Naive B cell (primary cell): ENCODE measurements around the gene MDM1. TPM values are rescaled to one million over a fixed set of nuclear protein-coding genes. Genes with fewer than 3 reads are reported as not detected.

ENCODE experiments used
- ATAC-seq, 2 donors: fragments of 150-1000 bp; cut with Tn5 transposase; 2 replicates each; pipeline ENCODE4 v1.10.0; 2021; ENCODE audit warnings: low read depth in 2 of 2, mild to moderate bottlenecking in 2 of 2, moderate library complexity in 2 of 2
- DNase-seq: peaks from one replicate; pipeline ENCODE4 v3.0.0; 2022
- H3K27ac Mint-ChIP-seq, 6 donors: one replicate each; pipeline ENCODE4 v1.8.0; 2020 to 2022; ENCODE audit warnings: mild to moderate bottlenecking in 6 of 6, mixed read lengths in 6 of 6, moderate library complexity in 5 of 6, inconsistent platforms in 2 of 6
- H3K27me3 Mint-ChIP-seq, 3 donors: one replicate each; pipeline ENCODE4 v1.8.0; 2021 to 2022; ENCODE audit warnings: mixed read lengths in 3 of 3, mild to moderate bottlenecking in 1 of 3
- H3K36me3 Mint-ChIP-seq, 2 donors: one replicate each; pipeline ENCODE4 v1.8.0; 2020 to 2022; ENCODE audit warnings: mixed read lengths in 2 of 2, inconsistent platforms in 1 of 2, mild to moderate bottlenecking in 1 of 2
- H3K4me1 Mint-ChIP-seq, 3 donors: one replicate each; pipeline ENCODE4 v1.8.0; 2020 to 2022; ENCODE audit warnings: mixed read lengths in 3 of 3, inconsistent platforms in 1 of 3, mild to moderate bottlenecking in 1 of 3, moderate library complexity in 1 of 3
- H3K4me3 Mint-ChIP-seq, 8 donors: one replicate each; pipeline ENCODE4 v1.8.0; 2020 to 2022; ENCODE audit warnings: mild to moderate bottlenecking in 8 of 8, mixed read lengths in 8 of 8, moderate library complexity in 8 of 8, inconsistent platforms in 2 of 8
- H3K9me3 Mint-ChIP-seq, 7 donors: one replicate each; pipeline ENCODE4 v1.8.0; 2020 to 2022; ENCODE audit warnings: mixed read lengths in 7 of 7, mild to moderate bottlenecking in 5 of 7, inconsistent platforms in 2 of 7, moderate library complexity in 1 of 7
- polyA plus RNA-seq, 6 donors: library from polyadenylated mRNA; unstranded; fragments of 300-500 nt; fragmentation: Illumina TruSeq; gene quantifications; one replicate each; pipeline ENCODE4 v1.2.3, GENCODE V29; 2021; ENCODE audit warnings: low read depth in 6 of 6

The MDM1 gene
- polyA plus RNA-seq, 6 donors from 2014 or later, result 15.2 to 22.3 (median 21.5) TPM

GRCh38 chr12:68367116-68367515, 35.0 kb upstream of the MDM1 start:
- no peak for DNase-seq
- Mint-ChIP-seq H3K27me3 (no peaks in the 10 kb centered on the region), H3K4me3 (no peak overlapping the region), H3K36me3 (no peaks in the 10 kb centered on the region), H3K4me1 (peaks cover 28 to 34% (median 31%) of the 10 kb centered on the region in 3 donors), H3K9me3 (no peaks in the 10 kb centered on the region), H3K27ac (peak overlapping the region in 4 of 6 donors; percentile 3 to 66 (median 10))
- no peak for ATAC-seq

DNA sequence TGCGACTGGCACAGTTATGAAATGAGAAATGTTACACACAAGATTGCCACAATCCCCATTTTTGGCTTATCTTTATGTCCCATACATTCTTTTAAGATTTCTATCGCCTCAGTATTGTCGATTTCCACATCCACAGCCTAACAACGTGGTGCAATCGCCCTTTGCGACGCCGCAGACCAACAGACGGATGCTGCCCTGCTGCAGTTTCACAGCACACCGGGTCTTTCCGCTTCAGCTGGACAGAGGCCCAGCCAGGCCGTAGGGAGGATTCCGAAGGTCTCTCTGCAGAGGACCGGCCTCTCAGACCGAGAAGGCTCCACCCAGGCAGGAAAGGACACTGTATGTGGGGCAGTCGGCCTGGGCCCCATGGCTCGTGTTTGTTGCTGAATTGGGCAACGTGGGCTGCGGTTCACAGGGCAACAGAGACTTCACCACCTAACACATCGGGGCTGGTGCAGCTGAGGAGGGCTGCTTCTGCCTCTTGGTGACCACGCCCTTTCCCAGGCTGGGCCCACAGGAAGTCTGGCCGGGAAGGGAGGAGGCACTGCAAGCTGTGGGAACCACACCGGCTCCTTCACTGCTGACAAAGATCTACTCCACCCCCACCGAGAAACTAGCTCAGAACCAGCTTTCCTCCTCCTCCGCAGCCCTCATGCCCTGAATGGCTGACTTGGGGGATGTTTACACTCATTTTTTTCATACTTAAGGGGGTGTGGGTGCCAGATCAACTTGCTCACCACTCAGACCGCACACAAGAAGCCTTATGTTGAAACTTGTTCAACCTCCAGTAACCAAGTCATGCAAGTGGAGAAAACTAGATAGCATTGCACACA, 32.9 kb upstream of the MDM1 start:
- Mint-ChIP-seq H3K36me3 (no peaks in the 10 kb centered on the region), H3K27ac (peak overlapping the region; percentile 78 to 94 (median 92)), H3K27me3 (no peaks in the 10 kb centered on the region), H3K9me3 (no peaks in the 10 kb centered on the region), H3K4me1 (peaks cover 28 to 34% (median 31%) of the 10 kb centered on the region in 3 donors), H3K4me3 (peak overlapping the region; percentile 79 to 93 (median 87))
- DNase-seq (peak; percentile 61), ATAC-seq (peak; percentile 80 to 81)

- H3K36me3 Mint-ChIP-seq, result no peaks in the 10 kb centered on the region
Observed at GRCh38 chr12:68364328-68364727, 32.2 kb upstream of the MDM1 start.

GRCh38 chr12:68361953-68362352, 29.8 kb upstream of the MDM1 start:
- Mint-ChIP-seq H3K27ac (peak overlapping the region in 5 of 6 donors; percentile 11 to 65 (median 22)), H3K36me3 (no peaks in the 10 kb centered on the region), H3K27me3 (no peaks in the 10 kb centered on the region), H3K4me1 (peaks cover 38 to 44% (median 44%) of the 10 kb centered on the region in 3 donors), H3K4me3 (no peak overlapping the region), H3K9me3 (no peaks in the 10 kb centered on the region)
- ATAC-seq (no peak), DNase-seq (no peak)

More at GRCh38 chr12:68364328-68364727, 32.2 kb upstream of the MDM1 start:
- DNase-seq (no peak), ATAC-seq (no peak)
- no peaks in the 10 kb centered on the region for H3K27me3 Mint-ChIP-seq
- no peaks in the 10 kb centered on the region for H3K9me3 Mint-ChIP-seq
- H3K27ac Mint-ChIP-seq, result peak overlapping the region in 5 of 6 donors; percentile 37 to 94 (median 92)
- peak overlapping the region in 7 of 8 donors; percentile 80 to 93 (median 88) for H3K4me3 Mint-ChIP-seq
- H3K4me1 Mint-ChIP-seq, result peaks cover 34 to 39% (median 35%) of the 10 kb centered on the region in 3 donors

DNA sequence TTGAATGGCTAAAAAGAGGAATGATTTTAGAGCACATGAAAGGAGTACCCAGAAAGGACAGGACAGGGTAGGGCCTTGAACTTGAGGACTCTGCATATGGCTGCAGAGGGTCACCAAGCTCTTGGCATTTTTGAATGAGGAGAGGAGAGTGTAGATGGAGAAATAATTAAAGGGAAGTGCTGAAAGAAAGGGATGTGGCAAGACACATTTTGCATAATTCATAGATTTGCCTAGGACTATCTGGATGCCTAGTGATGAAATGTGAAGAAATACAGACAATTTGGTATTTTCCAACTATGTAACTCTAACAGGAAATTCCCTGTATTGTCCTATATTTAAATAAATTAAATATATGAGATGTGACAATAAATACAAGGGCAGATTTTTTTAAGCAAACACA, 27.5 kb upstream of the MDM1 start:
- no peaks in the 10 kb centered on the region for H3K36me3 Mint-ChIP-seq
- DNase-seq (peak; percentile 20), ATAC-seq (peak; percentile 38 to 40)
- peak overlapping the region; percentile 92 to 99 (median 96) for H3K27ac Mint-ChIP-seq
- H3K4me3 Mint-ChIP-seq, result no peak overlapping the region
- H3K9me3 Mint-ChIP-seq, result no peaks in the 10 kb centered on the region
- H3K4me1 Mint-ChIP-seq, result peaks cover 20 to 29% (median 25%) of the 10 kb centered on the region in 3 donors
- H3K27me3 Mint-ChIP-seq, result no peaks in the 10 kb centered on the region

GRCh38 chr12:68358532-68359485, 26.6 kb upstream of the MDM1 start:
- Mint-ChIP-seq H3K36me3 (no peaks in the 10 kb centered on the region), H3K9me3 (no peaks in the 10 kb centered on the region), H3K27me3 (no peaks in the 10 kb centered on the region), H3K4me3 (peak overlapping the region in 4 of 8 donors; percentile 2 to 36 (median 12)), H3K4me1 (peaks cover 15 to 22% (median 20%) of the 10 kb centered on the region in 3 donors), H3K27ac (peak overlapping the region; percentile 92 to 99 (median 96))
- peak; percentile 91 to 92 for ATAC-seq
- peak; percentile 73 for DNase-seq

GRCh38 chr12:68356986-68357385, 24.8 kb upstream of the MDM1 start:
- no peaks in the 10 kb centered on the region for H3K27me3 Mint-ChIP-seq
- H3K4me1 Mint-ChIP-seq, result peaks cover 10 to 16% (median 16%) of the 10 kb centered on the region in 3 donors
- peak overlapping the region in 5 of 6 donors; percentile 8 to 92 (median 38) for H3K27ac Mint-ChIP-seq
- H3K36me3 Mint-ChIP-seq, result no peaks in the 10 kb centered on the region
- no peak for ATAC-seq
- no peak overlapping the region for H3K4me3 Mint-ChIP-seq
- no peaks in the 10 kb centered on the region for H3K9me3 Mint-ChIP-seq
- no peak for DNase-seq

DNA sequence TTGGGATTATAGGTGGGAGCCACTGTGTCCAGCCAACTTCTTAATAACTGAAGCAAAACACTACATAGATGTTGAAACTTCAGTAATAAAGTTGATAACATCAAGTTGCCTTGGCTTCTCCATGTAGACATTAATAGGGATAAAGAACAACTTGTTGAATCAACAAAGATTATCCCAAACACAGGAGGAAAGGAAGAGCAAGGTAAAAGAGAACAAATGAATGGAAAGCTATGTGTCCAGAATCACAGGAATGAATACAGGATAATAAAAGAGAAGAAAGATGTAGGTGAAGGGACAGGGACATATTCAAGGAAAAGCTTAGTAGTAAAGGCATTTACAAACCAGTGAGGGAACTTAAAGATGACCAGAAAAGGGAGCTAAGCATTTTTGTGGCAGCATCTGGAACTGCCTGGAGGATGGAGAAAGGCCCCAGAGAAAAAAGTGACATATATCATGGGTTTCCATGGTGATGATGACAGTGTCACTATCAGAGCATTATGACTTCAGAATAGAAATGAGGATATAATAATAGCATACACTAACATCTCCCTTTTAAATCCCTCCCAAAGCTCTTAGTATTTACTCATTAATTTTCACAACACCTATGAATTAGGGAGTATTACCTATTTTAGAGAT, 24.0 kb upstream of the MDM1 start:
- ATAC-seq, result no peak
- Mint-ChIP-seq H3K27ac (peak overlapping the region in 3 of 6 donors; percentile 0 to 58 (median 33)), H3K4me3 (no peak overlapping the region)

DNA sequence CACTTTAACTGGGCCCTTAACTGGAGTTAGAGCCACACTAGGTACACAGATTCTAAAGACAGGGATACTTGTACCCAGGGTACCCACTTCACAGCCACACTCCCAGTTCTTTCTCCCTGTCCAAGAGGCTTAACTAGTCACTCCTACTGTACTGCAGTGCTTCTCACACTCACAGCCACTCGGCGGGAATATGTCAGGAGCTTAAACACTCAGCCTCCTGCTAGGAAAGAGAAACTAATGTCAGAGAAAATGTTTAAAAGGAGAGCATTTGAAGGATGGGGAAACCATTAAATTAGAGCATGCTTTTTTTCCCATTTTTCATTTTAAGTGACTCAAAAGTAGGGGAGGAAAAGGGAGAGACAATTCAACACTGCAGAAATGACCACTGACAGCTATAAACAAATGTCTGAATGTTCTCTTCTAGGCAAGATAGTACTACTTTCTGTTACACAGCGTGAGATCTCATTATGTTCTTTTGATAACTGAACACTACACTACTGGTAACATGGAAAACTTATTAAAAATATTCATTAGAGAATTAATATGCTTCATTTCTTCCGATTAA, 22.9 kb upstream of the MDM1 start:
- no peak for DNase-seq
- H3K4me3 Mint-ChIP-seq, result no peak overlapping the region
- no peaks in the 10 kb centered on the region for H3K36me3 Mint-ChIP-seq
- H3K27ac Mint-ChIP-seq, result peak overlapping the region in 3 of 6 donors; percentile 7 to 30 (median 16)
- H3K27me3 Mint-ChIP-seq, result no peaks in the 10 kb centered on the region
- no peak for ATAC-seq
- peaks cover 10 to 16% (median 16%) of the 10 kb centered on the region in 3 donors for H3K4me1 Mint-ChIP-seq
- H3K9me3 Mint-ChIP-seq, result no peaks in the 10 kb centered on the region

More for the DNA sequence above, 24.0 kb upstream of the MDM1 start:
- H3K27me3 Mint-ChIP-seq, result no peaks in the 10 kb centered on the region
- no peaks in the 10 kb centered on the region for H3K9me3 Mint-ChIP-seq
- no peaks in the 10 kb centered on the region for H3K36me3 Mint-ChIP-seq
- DNase-seq, result no peak
- peaks cover 10 to 16% (median 16%) of the 10 kb centered on the region in 3 donors for H3K4me1 Mint-ChIP-seq

- Mint-ChIP-seq H3K4me3 (no peak overlapping the region), H3K4me1 (no peaks in the 10 kb centered on the region), H3K27ac (no peak overlapping the region), H3K27me3 (peaks cover 0 to 3% (median 0%) of the 10 kb centered on the region in 3 donors), H3K9me3 (no peaks in the 10 kb centered on the region), H3K36me3 (no peaks in the 10 kb centered on the region)
- DNase-seq (no peak), ATAC-seq (no peak)
Observed at GRCh38 chr12:68352067-68352466, 19.9 kb upstream of the MDM1 start.

DNA sequence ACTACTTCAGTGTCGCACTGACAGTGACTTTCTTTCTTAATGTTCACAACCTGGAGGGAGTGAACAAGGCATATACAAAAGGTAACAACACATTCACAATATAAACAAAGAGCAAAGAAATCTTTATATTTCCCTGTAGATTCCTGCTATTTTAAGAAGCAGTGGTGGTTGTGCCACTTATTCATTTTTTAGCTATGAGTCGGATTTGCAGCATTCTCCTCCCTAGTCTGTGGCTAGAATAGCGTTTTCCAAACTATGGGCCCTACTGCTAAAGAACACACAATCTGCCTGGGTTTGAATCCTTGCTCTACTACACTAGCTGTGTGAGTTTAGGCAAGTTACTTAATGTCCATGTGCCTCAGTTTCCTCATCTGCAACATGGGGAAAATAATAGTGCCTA, 18.6 kb upstream of the MDM1 start:
- H3K4me3 Mint-ChIP-seq, result no peak overlapping the region
- H3K27me3 Mint-ChIP-seq, result peaks cover 0 to 9% (median 0%) of the 10 kb centered on the region in 3 donors
- no peak overlapping the region for H3K27ac Mint-ChIP-seq
- H3K9me3 Mint-ChIP-seq, result peaks cover 0 to 1% (median 0%) of the 10 kb centered on the region in 7 donors
- H3K36me3 Mint-ChIP-seq, result no peaks in the 10 kb centered on the region
- no peak for ATAC-seq
- DNase-seq, result no peak
- H3K4me1 Mint-ChIP-seq, result peaks cover 4 to 7% (median 6%) of the 10 kb centered on the region in 3 donors

- Mint-ChIP-seq H3K27me3 (peaks cover 0 to 9% (median 1%) of the 10 kb centered on the region in 3 donors), H3K4me3 (no peak overlapping the region), H3K27ac (no peak overlapping the region), H3K9me3 (peaks cover 0 to 4% (median 0%) of the 10 kb centered on the region in 7 donors), H3K36me3 (no peaks in the 10 kb centered on the region), H3K4me1 (peaks cover 8 to 10% (median 9%) of the 10 kb centered on the region in 3 donors)
- DNase-seq, result no peak
- ATAC-seq, result no peak
Observed at GRCh38 chr12:68349921-68350606, 17.9 kb upstream of the MDM1 start.
